ENCODE data around the gene SCARF1.

DNA sequence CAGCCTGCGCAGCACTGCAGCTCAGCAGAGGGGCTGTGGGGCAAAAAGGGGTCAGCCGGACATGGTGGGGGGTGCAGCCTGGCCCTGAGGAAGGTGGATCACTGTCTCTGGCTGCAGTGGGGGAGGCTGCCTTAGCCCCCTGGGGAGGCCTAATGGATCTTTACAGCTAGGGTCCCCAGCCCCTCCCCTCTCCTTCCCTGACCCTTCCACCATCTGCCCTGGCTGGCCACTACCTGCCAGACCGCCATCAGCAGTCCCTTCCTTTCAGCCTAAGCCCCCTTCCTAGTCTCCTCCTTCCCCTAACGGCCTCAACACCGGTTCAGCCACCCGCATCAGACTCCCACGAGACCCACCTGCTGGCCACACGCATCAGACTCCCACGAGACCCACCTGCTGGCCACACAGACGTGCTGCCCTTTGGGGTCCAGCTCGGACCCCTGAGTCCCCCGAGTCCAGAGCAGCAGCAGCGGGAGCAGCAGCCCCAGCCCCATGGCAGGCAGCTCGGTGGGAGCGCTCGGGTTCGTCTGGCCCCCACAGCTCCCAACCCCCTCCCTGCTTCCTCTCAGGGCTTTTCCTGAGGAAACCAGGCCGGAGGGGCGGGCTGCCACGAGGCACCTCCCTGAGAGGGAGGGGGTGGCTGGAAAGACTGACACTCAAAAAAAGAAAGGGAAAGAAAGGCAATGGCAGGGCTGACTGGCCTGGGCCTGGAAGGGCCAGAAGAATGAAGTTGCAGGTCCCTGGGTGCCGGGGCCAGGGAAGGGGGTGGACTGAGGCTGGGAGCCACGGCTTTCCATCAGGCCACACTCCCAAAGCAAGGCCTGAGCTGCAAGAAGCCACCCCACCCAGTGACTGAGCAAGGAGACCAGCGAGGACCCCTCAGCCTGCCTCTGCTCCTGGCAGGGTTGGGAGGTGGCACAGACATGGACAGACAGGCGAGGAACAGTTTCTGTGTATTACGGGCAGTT is at the start of gene SCARF1:
- TF ChIP-seq YY1 (IDR thresholded peaks at IDR 0.05; ENCODE audit: insufficient read depth, insufficient read length) (no peak), SUZ12 (IDR thresholded peaks at IDR 0.05; ENCODE audit: extremely low read depth, insufficient read depth, insufficient read length) (no peak), ZNF274 (IDR thresholded peaks at IDR 0.05; ENCODE audit: low read depth, low read length) (no peak)

All from NT2/D1 (cell line).